HG03565 (cell line): ENCODE results near the gene PSMD6.

Source experiments
- ATAC-seq: cut with Tn5 transposase; IDR thresholded peaks from one replicate; pipeline ENCODE4 v1.9.1; 2021; ENCODE audit warnings: mild to moderate bottlenecking, moderate library complexity; ENCODE audit not compliant: unreplicated experiment

PSMD6 gene

GRCh38 chr3:63980830-63981498 lies 42.3 kb downstream of the PSMD6 start:
- no peak for ATAC-seq

- no peak for ATAC-seq
Measured at GRCh38 chr3:63980019-63980418, 43.3 kb downstream of the PSMD6 start.

GRCh38 chr3:63979093-63979885 lies 44.0 kb downstream of the PSMD6 start:
- ATAC-seq = no peak

GRCh38 chr3:63977893-63978292 lies 45.4 kb downstream of the PSMD6 start:
- no peak for ATAC-seq

- no peak for ATAC-seq
Measured at GRCh38 chr3:63976872-63977200, 46.5 kb downstream of the PSMD6 start.

- no peak for ATAC-seq
Measured at GRCh38 chr3:63976161-63976871, 47.0 kb downstream of the PSMD6 start.

- ATAC-seq = no peak
Measured at GRCh38 chr3:63975723-63976122, 47.6 kb downstream of the PSMD6 start.

GRCh38 chr3:63974451-63974850 lies 48.8 kb downstream of the PSMD6 start:
- no peak for ATAC-seq

GRCh38 chr3:63973406-63973805 lies 49.9 kb downstream of the PSMD6 start:
- no peak for ATAC-seq

GRCh38 chr3:63972987-63973386 lies 50.3 kb downstream of the PSMD6 start:
- ATAC-seq = no peak

- no peak for ATAC-seq
Measured at GRCh38 chr3:63972196-63972595, 51.1 kb downstream of the PSMD6 start.

GRCh38 chr3:63970631-63971475 lies 52.4 kb downstream of the PSMD6 start:
- ATAC-seq = no peak

GRCh38 chr3:63969876-63970275 lies 53.4 kb downstream of the PSMD6 start:
- ATAC-seq = no peak

GRCh38 chr3:63968612-63969350 lies 54.5 kb downstream of the PSMD6 start:
- peak; percentile 8 for ATAC-seq

GRCh38 chr3:63967675-63968611 lies 55.4 kb downstream of the PSMD6 start:
- ATAC-seq = peak; percentile 59

GRCh38 chr3:63966871-63967270 lies 56.4 kb downstream of the PSMD6 start:
- ATAC-seq = no peak

GRCh38 chr3:63966007-63966406 lies 57.3 kb downstream of the PSMD6 start:
- no peak for ATAC-seq

GRCh38 chr3:63964681-63965485 lies 58.4 kb downstream of the PSMD6 start:
- ATAC-seq = no peak
